GM23338 (cell line): Measurements from ENCODE around the gene CYP2W1. TPM values are rescaled to one million over a fixed set of nuclear protein-coding genes. Genes with fewer than 3 reads are reported as not detected.

ENCODE experiments used
- ATAC-seq: fragments of 200-7000 bp; cut with Tn5 transposase; 3 replicates; pipeline ENCODE4 v1.9.1; 2020
- DNase-seq: peaks from one replicate; pipeline ENCODE4 v3.0.0-alpha.2; 2015; ENCODE audit warnings: low spot score
- H2AFZ ChIP-seq: fragments of 200-600 bp; sonication (generic); 2 replicates; pipeline ENCODE4 v1.8.0; 2016; ENCODE audit warnings: antibody characterized with exemption, mild to moderate bottlenecking, moderate library complexity
- H3F3A ChIP-seq: fragments of 200-600 bp; sonication (generic); replicated peaks from 2 replicates; pipeline ENCODE4 v1.8.0; 2017; ENCODE audit warnings: antibody characterized with exemption, mixed run types, low read depth
- H3K27ac ChIP-seq: fragments of 200-600 bp; sonication (generic); 2 replicates; pipeline ENCODE4 v1.6.1; 2016; ENCODE audit warnings: low read depth
- H3K27me3 ChIP-seq: fragments of 200-600 bp; sonication (generic); 2 replicates; pipeline ENCODE4 v1.8.0; 2016; ENCODE audit warnings: mild to moderate bottlenecking, mixed run types, moderate library complexity; ENCODE audit not compliant: insufficient read depth
- H3K36me3 ChIP-seq: fragments of 200-600 bp; sonication (generic); 2 replicates; pipeline ENCODE4 v1.8.0; 2016; ENCODE audit warnings: mild to moderate bottlenecking; ENCODE audit not compliant: insufficient read depth
- H3K4me1 ChIP-seq: fragments of 200-600 bp; sonication (generic); 2 replicates; pipeline ENCODE4 v1.8.0; 2016; ENCODE audit warnings: mild to moderate bottlenecking, moderate library complexity; ENCODE audit not compliant: insufficient read depth
- H3K4me2 ChIP-seq: fragments of 200-600 bp; sonication (generic); 2 replicates; pipeline ENCODE4 v1.7.1; 2017; ENCODE audit warnings: mixed run types
- H3K4me3 ChIP-seq: fragments of 200-600 bp; sonication (generic); 2 replicates; pipeline ENCODE4 v1.6.1; 2016; ENCODE audit warnings: mixed run types
- H3K79me2 ChIP-seq: fragments of 200-600 bp; sonication (generic); replicated peaks from 2 replicates; pipeline ENCODE4 v1.8.0; 2017; ENCODE audit warnings: mild to moderate bottlenecking; ENCODE audit not compliant: insufficient read depth
- H3K9me2 ChIP-seq: fragments of 200-600 bp; sonication (generic); 2 replicates; pipeline ENCODE4 v1.8.0; 2017; ENCODE audit not compliant: insufficient read depth
- H4K20me1 ChIP-seq: fragments of 200-600 bp; sonication (generic); replicated peaks from 2 replicates; pipeline ENCODE4 v1.8.0; 2017; ENCODE audit warnings: mild to moderate bottlenecking; ENCODE audit not compliant: insufficient read depth
- H3K27ac Mint-ChIP-seq: 2 replicates; pipeline ENCODE4 v1.8.0; 2020; ENCODE audit warnings: inconsistent platforms, mild to moderate bottlenecking, moderate library complexity, mixed read lengths
- H3K27me3 Mint-ChIP-seq: 3 replicates; pipeline ENCODE4 v1.8.0; 2022; ENCODE audit warnings: low read depth, mild to moderate bottlenecking, moderate library complexity, mixed read lengths, inconsistent platforms; ENCODE audit not compliant: insufficient read depth, poor library complexity
- H3K36me3 Mint-ChIP-seq: 3 replicates; pipeline ENCODE4 v1.8.0; 2021; ENCODE audit warnings: low read depth, mild to moderate bottlenecking, inconsistent platforms, moderate library complexity, mixed read lengths
- H3K4me1 Mint-ChIP-seq: 3 replicates; pipeline ENCODE4 v1.8.0; 2020; ENCODE audit warnings: mild to moderate bottlenecking, inconsistent platforms, mixed read lengths
- H3K4me3 Mint-ChIP-seq: 3 replicates; pipeline ENCODE4 v1.8.0; 2021; ENCODE audit warnings: moderate library complexity, mild to moderate bottlenecking, inconsistent platforms, mixed read lengths
- H3K9me3 Mint-ChIP-seq: 3 replicates; pipeline ENCODE4 v1.8.0; 2020; ENCODE audit warnings: moderate library complexity, mild to moderate bottlenecking, inconsistent platforms, mixed read lengths
- EZH2 ChIP-seq: fragments of 200-600 bp; sonication (generic); IDR thresholded peaks from one replicate; pipeline ENCODE4 v1.8.0; 2017; ENCODE audit warnings: antibody characterized with exemption, mild to moderate bottlenecking, low read depth; ENCODE audit not compliant: unreplicated experiment
- NANOG ChIP-seq: IDR thresholded peaks from 2 replicates; pipeline ENCODE4 v1.6.1; 2016; ENCODE audit warnings: antibody characterized with exemption, borderline replicate concordance
- REST ChIP-seq: IDR thresholded peaks from one replicate; pipeline ENCODE4 v1.6.1; 2018; ENCODE audit warnings: antibody characterized with exemption; ENCODE audit not compliant: unreplicated experiment
- ZNF462 ChIP-seq: fragments of 250-450 bp; sonication (Bioruptor Pico); IDR thresholded peaks from 2 replicates; pipeline ENCODE4 v1.5.0; 2020; ENCODE audit warnings: mild to moderate bottlenecking, moderate library complexity
- polyA plus RNA-seq: library from polyadenylated mRNA; unstranded; fragments of >200 nt; fragmentation: Nextera tagmentation; extraction: Ambion mirVana; gene quantifications from 2 replicates; pipeline ENCODE4 v1.2.1, GENCODE V29; 2016
- total RNA-seq: library from RNA; depleted of rRNA; stranded (reverse); fragments of >200 nt; shearing (Covaris generic); gene quantifications from 2 replicates; pipeline ENCODE4 v1.2.3, GENCODE V29; 2014

CYP2W1 gene
- total and polyA plus RNA-seq, 2 experiments from 2014 or later: not detected

- no peak overlapping the region for H3K4me3 ChIP-seq
These were observed 25.4 kb upstream of the CYP2W1 start for GRCh38 chr7:957418-958220.

DNA sequence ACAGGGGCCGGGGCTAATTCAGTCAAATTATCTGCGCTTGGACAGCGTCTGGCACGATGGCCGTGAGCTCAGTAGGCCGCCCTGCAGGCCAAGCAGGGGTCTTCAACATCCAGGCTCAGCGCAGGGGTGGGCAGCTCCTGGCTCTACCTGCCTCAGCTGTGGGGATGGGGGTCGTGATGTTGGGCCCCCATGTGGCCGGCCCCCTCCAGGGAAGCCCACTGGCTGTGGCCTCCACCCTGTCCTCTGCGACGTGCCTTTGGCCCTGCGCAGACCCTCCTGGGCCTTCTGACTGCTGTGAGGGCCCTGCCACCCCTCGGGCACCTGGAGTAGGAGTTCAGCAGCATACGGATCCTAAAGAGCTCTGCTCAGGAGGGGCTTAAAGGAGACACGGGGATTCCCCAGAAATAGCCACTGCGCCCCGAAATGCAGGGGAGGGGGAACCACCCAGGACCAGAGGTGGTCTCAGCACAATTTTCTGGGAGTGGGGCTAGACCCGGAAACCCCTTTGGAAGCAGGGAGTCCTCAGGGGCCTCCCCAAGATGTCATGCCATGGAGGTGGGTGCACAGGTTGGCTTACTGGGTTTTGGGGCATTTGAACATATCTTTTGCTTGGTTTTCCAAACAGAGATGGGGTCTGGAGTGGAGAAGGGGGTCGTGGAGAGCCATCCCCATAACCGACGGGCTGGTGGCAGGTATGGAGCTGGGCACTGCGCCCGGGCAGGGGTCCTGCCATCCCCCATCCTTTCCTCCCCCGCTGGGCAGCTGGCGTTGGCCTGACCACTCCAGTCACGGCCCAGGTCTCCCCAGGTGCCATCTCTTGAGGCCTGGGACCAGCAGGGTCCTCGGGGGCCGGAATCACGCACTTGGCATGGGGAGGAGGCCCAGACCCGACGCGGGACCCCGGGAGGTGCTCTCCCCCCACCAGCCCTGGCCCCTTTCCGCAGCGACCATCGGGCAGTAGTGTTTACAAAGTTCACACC, 24.5 kb upstream of the CYP2W1 start:
- H3K36me3 ChIP-seq: no peaks in the 10 kb centered on the region
- Mint-ChIP-seq H3K36me3 (no peaks in the 10 kb centered on the region; the same call in 2 of the 3 replicates), H3K9me3 (no peaks in the 10 kb centered on the region; the same call in 2 of the 3 replicates), H3K4me1 (peaks cover under 1% of the 10 kb centered on the region; the same call in 2 of the 3 replicates), H3K27ac (no peak overlapping the region), H3K27me3 (peaks cover 21% of the 10 kb centered on the region), H3K4me3 (no peak overlapping the region)
- no peak overlapping the region for H3K4me2 ChIP-seq
- H3K4me1 ChIP-seq: no peaks in the 10 kb centered on the region
- H4K20me1 ChIP-seq: no peaks in the 10 kb centered on the region
- no peaks in the 10 kb centered on the region for H3K79me2 ChIP-seq
- peaks cover 6% of the 10 kb centered on the region; the same call in 1 of the 2 replicates for H3F3A ChIP-seq
- H3K4me3 ChIP-seq: no peak overlapping the region
- ATAC-seq (peak; percentile 15), DNase-seq (peak; percentile 51)
- H3K27ac ChIP-seq: no peak overlapping the region
- H3K9me2 ChIP-seq: no peaks in the 10 kb centered on the region
- H2AFZ ChIP-seq: no peak overlapping the region
- peaks cover 18% of the 10 kb centered on the region; the same call in 1 of the 2 replicates for H3K27me3 ChIP-seq
- TF ChIP-seq ZNF462: no peak

More at GRCh38 chr7:957418-958220, 25.4 kb upstream of the CYP2W1 start:
- TF ChIP-seq EZH2 (no peak), NANOG (no peak), REST (no peak)
- H3K27me3 Mint-ChIP-seq: peaks cover 18% of the 10 kb centered on the region
- Histone ChIP-seq H3K27ac (no peak overlapping the region), H3K79me2 (no peaks in the 10 kb centered on the region), H2AFZ (no peak overlapping the region), H3K27me3 (peaks cover 24% of the 10 kb centered on the region), H3K4me1 (no peaks in the 10 kb centered on the region), H3F3A (peaks cover 6% of the 10 kb centered on the region; the same call in 1 of the 2 replicates), H3K36me3 (no peaks in the 10 kb centered on the region), H4K20me1 (no peaks in the 10 kb centered on the region), H3K9me2 (no peaks in the 10 kb centered on the region), H3K4me2 (no peak overlapping the region)
- no peaks in the 10 kb centered on the region; the same call in 1 of the 3 replicates for H3K4me1 Mint-ChIP-seq
- peak; percentile 49 for ATAC-seq
- H3K36me3 Mint-ChIP-seq: no peaks in the 10 kb centered on the region; the same call in 2 of the 3 replicates
- H3K9me3 Mint-ChIP-seq: no peaks in the 10 kb centered on the region; the same call in 2 of the 3 replicates
- no peak overlapping the region for H3K4me3 Mint-ChIP-seq
- no peak overlapping the region for H3K27ac Mint-ChIP-seq
- peak; percentile 53 for DNase-seq
